Measurements from ENCODE around the gene SLC44A2. TPM values are rescaled to one million over a fixed set of nuclear protein-coding genes. Genes with fewer than 3 reads are reported as not detected.
"Not testable (repeated sequence)": the region's sequence is repeated elsewhere in the genome, so short reads cannot be mapped to it uniquely, and the experiment has no call there.

Gene SLC44A2
- polyA plus RNA-seq, 1 donor from 2014 or later: 332 TPM

GRCh38 chr19:10653732-10654609 is 28.6 kb downstream of the SLC44A2 start, which contains the start of gene ILF3:
ILF3 (plus strand) TSS chr19:10654346; CDS start chr19:10670606, 16,260 bp downstream.
- H3K9me3 Mint-ChIP-seq: no peaks in the 10 kb centered on the region
- peak within 1 kb of the TSS; percentile 96 to 99 (median 97) for H3K27ac Mint-ChIP-seq
- peaks cover 2% of the 10 kb centered on the region for H3K27me3 Mint-ChIP-seq
- peaks cover 6% of the 10 kb centered on the region for H3K36me3 Mint-ChIP-seq
- H3K4me1 Mint-ChIP-seq: peaks cover 33 to 37% (median 36%) of the 10 kb centered on the region in 3 donors
- peak within 1 kb of the TSS; percentile 85 to 98 (median 96) for H3K4me3 Mint-ChIP-seq

GRCh38 chr19:10654610-10655456 is 29.5 kb downstream of the SLC44A2 start:
- Mint-ChIP-seq H3K9me3 (no peaks in the 10 kb centered on the region), H3K4me1 (peaks cover 35 to 39% (median 39%) of the 10 kb centered on the region in 3 donors), H3K36me3 (peaks cover 6% of the 10 kb centered on the region), H3K27me3 (peaks cover 2% of the 10 kb centered on the region), H3K27ac (peak overlapping the region; percentile 95 to 97 (median 96)), H3K4me3 (peak overlapping the region; percentile 85 to 98 (median 96))

- Mint-ChIP-seq H3K4me3 (peak overlapping the region; percentile 85 to 97 (median 95)), H3K9me3 (no peaks in the 10 kb centered on the region), H3K4me1 (peaks cover 41 to 44% (median 42%) of the 10 kb centered on the region in 3 donors), H3K27ac (peak overlapping the region; percentile 95 to 97 (median 96)), H3K27me3 (peaks cover 2% of the 10 kb centered on the region), H3K36me3 (peaks cover 8% of the 10 kb centered on the region)
Observed at GRCh38 chr19:10655457-10656312, 30.3 kb downstream of the SLC44A2 start.

GRCh38 chr19:10660346-10660745 is 35.0 kb downstream of the SLC44A2 start:
- H3K9me3 Mint-ChIP-seq: no peaks in the 10 kb centered on the region
- peak overlapping the region in 3 of 4 donors; percentile 56 to 89 (median 72) for H3K4me3 Mint-ChIP-seq
- no peaks in the 10 kb centered on the region for H3K27me3 Mint-ChIP-seq
- peaks cover 36 to 51% (median 49%) of the 10 kb centered on the region in 3 donors for H3K4me1 Mint-ChIP-seq
- peak overlapping the region in 2 of 3 donors; percentile 73 to 78 for H3K27ac Mint-ChIP-seq
- peaks cover 4% of the 10 kb centered on the region for H3K36me3 Mint-ChIP-seq

GRCh38 chr19:10661946-10662345 is 36.6 kb downstream of the SLC44A2 start:
- H3K36me3 Mint-ChIP-seq: peaks cover 4% of the 10 kb centered on the region
- peaks cover 23 to 47% (median 45%) of the 10 kb centered on the region in 3 donors for H3K4me1 Mint-ChIP-seq
- no peaks in the 10 kb centered on the region for H3K9me3 Mint-ChIP-seq
- no peaks in the 10 kb centered on the region for H3K27me3 Mint-ChIP-seq
- peak overlapping the region in 2 of 4 donors; percentile 60 to 86 for H3K4me3 Mint-ChIP-seq
- H3K27ac Mint-ChIP-seq: peak overlapping the region in 1 of 3 donors; percentile 73

- H3K9me3 Mint-ChIP-seq: no peaks in the 10 kb centered on the region
- peak overlapping the region; percentile 67 to 81 (median 73) for H3K27ac Mint-ChIP-seq
- peak overlapping the region; percentile 60 to 86 (median 72) for H3K4me3 Mint-ChIP-seq
- no peaks in the 10 kb centered on the region for H3K27me3 Mint-ChIP-seq
- H3K36me3 Mint-ChIP-seq: peaks cover 2% of the 10 kb centered on the region
- H3K4me1 Mint-ChIP-seq: peaks cover 23 to 48% (median 44%) of the 10 kb centered on the region in 3 donors
Observed at GRCh38 chr19:10662384-10663251, 37.3 kb downstream of the SLC44A2 start.

GRCh38 chr19:10663252-10663563 is 37.9 kb downstream of the SLC44A2 start:
- H3K9me3 Mint-ChIP-seq, H3K36me3 Mint-ChIP-seq, H3K27me3 Mint-ChIP-seq: not testable (repeated sequence)
- H3K4me3 Mint-ChIP-seq: peak overlapping the region; percentile 60 to 86 (median 72)
- H3K27ac Mint-ChIP-seq: peak overlapping the region in 2 of 3 donors; percentile 73 to 89
- peaks cover 29 to 50% (median 47%) of the 10 kb centered on the region in 3 donors for H3K4me1 Mint-ChIP-seq

- Mint-ChIP-seq H3K9me3 (no peaks in the 10 kb centered on the region), H3K4me3 (peak overlapping the region; percentile 9 to 77 (median 52)), H3K36me3 (peaks cover 2% of the 10 kb centered on the region), H3K4me1 (peaks cover 31 to 49% (median 40%) of the 10 kb centered on the region in 3 donors), H3K27ac (peak overlapping the region in 1 of 3 donors; percentile 17), H3K27me3 (no peaks in the 10 kb centered on the region)
Observed at GRCh38 chr19:10667867-10668266, 42.5 kb downstream of the SLC44A2 start.

GRCh38 chr19:10669246-10669645 is 43.9 kb downstream of the SLC44A2 start:
- Mint-ChIP-seq H3K36me3 (peaks cover 2% of the 10 kb centered on the region), H3K4me3 (peak overlapping the region in 1 of 4 donors; percentile 51), H3K9me3 (no peaks in the 10 kb centered on the region), H3K27ac (peak overlapping the region in 1 of 3 donors; percentile 72), H3K4me1 (peaks cover 33 to 42% (median 34%) of the 10 kb centered on the region in 3 donors), H3K27me3 (no peaks in the 10 kb centered on the region)

GRCh38 chr19:10670182-10670581 is 44.8 kb downstream of the SLC44A2 start:
- no peaks in the 10 kb centered on the region for H3K27me3 Mint-ChIP-seq
- H3K9me3 Mint-ChIP-seq: no peaks in the 10 kb centered on the region

GRCh38 chr19:10670876-10671804 is 45.8 kb downstream of the SLC44A2 start:
- Mint-ChIP-seq H3K4me1 (peaks cover 29 to 38% (median 33%) of the 10 kb centered on the region in 3 donors), H3K4me3 (no peak overlapping the region), H3K27me3 (no peaks in the 10 kb centered on the region), H3K27ac (peak overlapping the region; percentile 23 to 95 (median 60)), H3K9me3 (no peaks in the 10 kb centered on the region), H3K36me3 (peaks cover 2% of the 10 kb centered on the region)

More at GRCh38 chr19:10670182-10670581, 44.8 kb downstream of the SLC44A2 start:
- H3K36me3 Mint-ChIP-seq: peaks cover 2% of the 10 kb centered on the region
- peaks cover 32 to 40% (median 33%) of the 10 kb centered on the region in 3 donors for H3K4me1 Mint-ChIP-seq
- peak overlapping the region in 1 of 3 donors; percentile 72 for H3K27ac Mint-ChIP-seq
- H3K4me3 Mint-ChIP-seq: peak overlapping the region in 1 of 4 donors; percentile 85

- not testable (repeated sequence) for H3K27me3 Mint-ChIP-seq, H3K27ac Mint-ChIP-seq, H3K4me3 Mint-ChIP-seq, H3K36me3 Mint-ChIP-seq, H3K9me3 Mint-ChIP-seq
- peaks cover 22 to 33% (median 32%) of the 10 kb centered on the region in 3 donors for H3K4me1 Mint-ChIP-seq
Observed at GRCh38 chr19:10671922-10672321, 46.6 kb downstream of the SLC44A2 start.
